ENCODE results near the gene PHACTR2.
"Not testable (repeated sequence)": the region's sequence is repeated elsewhere in the genome, so short reads cannot be mapped to it uniquely, and the experiment has no call there.

DNA sequence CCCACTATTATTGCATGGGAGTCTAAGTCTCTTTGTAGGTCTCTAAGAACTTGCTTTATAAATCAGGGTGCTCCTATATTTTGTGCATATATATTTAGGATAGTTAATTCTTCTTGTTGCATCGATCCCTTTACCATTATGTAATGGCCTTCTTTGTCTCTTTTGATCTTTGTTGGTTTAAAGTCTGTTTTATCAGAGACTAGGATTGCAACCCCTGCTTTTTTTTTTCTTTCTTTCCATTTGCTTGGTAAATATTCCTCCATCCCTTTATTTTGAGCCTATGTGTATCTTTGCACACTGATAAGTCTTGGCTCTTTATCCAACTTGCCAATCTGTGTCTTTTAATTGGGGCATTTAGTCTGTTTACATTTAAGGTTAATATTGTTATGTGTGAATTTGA is 8.3 kb upstream of the PHACTR2 start:
- not testable (repeated sequence) for TF ChIP-seq SNAI1 (CRISPR knock-in tag; IDR thresholded peaks at IDR 0.05; ENCODE audit: borderline replicate concordance); POLR2AphosphoS5 (IDR thresholded peaks at IDR 0.05; ENCODE audit: low read depth, low read length); ZNF839 (CRISPR knock-in tag; IDR thresholded peaks at IDR 0.05; ENCODE audit: borderline replicate concordance); EHMT2 (IDR thresholded peaks at IDR 0.05; ENCODE audit: borderline replicate concordance, low read depth, low read length); NR2F2 (IDR thresholded peaks at IDR 0.05; ENCODE audit: borderline replicate concordance, low read depth); ZNF589 (CRISPR knock-in tag; conservative IDR thresholded peaks at IDR 0.05); ZNF33B (CRISPR knock-in tag; IDR thresholded peaks at IDR 0.05)
- TF ChIP-seq, protein P1, sequence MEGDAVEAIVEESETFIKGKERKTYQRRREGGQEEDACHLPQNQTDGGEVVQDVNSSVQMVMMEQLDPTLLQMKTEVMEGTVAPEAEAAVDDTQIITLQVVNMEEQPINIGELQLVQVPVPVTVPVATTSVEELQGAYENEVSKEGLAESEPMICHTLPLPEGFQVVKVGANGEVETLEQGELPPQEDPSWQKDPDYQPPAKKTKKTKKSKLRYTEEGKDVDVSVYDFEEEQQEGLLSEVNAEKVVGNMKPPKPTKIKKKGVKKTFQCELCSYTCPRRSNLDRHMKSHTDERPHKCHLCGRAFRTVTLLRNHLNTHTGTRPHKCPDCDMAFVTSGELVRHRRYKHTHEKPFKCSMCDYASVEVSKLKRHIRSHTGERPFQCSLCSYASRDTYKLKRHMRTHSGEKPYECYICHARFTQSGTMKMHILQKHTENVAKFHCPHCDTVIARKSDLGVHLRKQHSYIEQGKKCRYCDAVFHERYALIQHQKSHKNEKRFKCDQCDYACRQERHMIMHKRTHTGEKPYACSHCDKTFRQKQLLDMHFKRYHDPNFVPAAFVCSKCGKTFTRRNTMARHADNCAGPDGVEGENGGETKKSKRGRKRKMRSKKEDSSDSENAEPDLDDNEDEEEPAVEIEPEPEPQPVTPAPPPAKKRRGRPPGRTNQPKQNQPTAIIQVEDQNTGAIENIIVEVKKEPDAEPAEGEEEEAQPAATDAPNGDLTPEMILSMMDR (CRISPR knock-in tag; IDR thresholded peaks at IDR 0.05), result not testable (repeated sequence)

Data from HepG2 (cell line).